Mesothelial cell of epicardium (in vitro differentiated cells): ENCODE data around the gene MYADML2. TPM values are rescaled to one million over a fixed set of nuclear protein-coding genes. Genes with fewer than 3 reads are reported as not detected.

Experiments
- DNase-seq, 2 experiments: peaks; one replicate each; pipeline ENCODE4 v3.0.0; 2021; ENCODE audit warnings: low spot score in 2 of 2; ENCODE audit not compliant: unreplicated experiment in 2 of 2
- H3K27ac Mint-ChIP-seq: 2 replicates; pipeline ENCODE4 v1.8.0; 2021; ENCODE audit warnings: mixed read lengths
- H3K27me3 Mint-ChIP-seq: 2 replicates; pipeline ENCODE4 v1.8.0; 2021; ENCODE audit warnings: low read depth, mixed read lengths
- H3K36me3 Mint-ChIP-seq: 2 replicates; pipeline ENCODE4 v1.8.0; 2021; ENCODE audit warnings: mixed read lengths
- H3K4me1 Mint-ChIP-seq: 2 replicates; pipeline ENCODE4 v1.8.0; 2021; ENCODE audit warnings: mixed read lengths
- H3K4me3 Mint-ChIP-seq: 2 replicates; pipeline ENCODE4 v1.8.0; 2021; ENCODE audit warnings: mild to moderate bottlenecking, moderate library complexity, mixed read lengths
- H3K9me3 Mint-ChIP-seq: 2 replicates; pipeline ENCODE4 v1.8.0; 2021; ENCODE audit warnings: mixed read lengths
- total RNA-seq: library from RNA; stranded (reverse); gene quantifications from 3 replicates; pipeline ENCODE4 v1.2.1, GENCODE V29; 2021
- TF ChIP-seq, protein P1 (sequence below): fragments of 200-600 bp; sonication (generic); IDR thresholded peaks from one replicate; pipeline ENCODE4 v1.5.0; 2021; ENCODE audit warnings: antibody characterized with exemption; ENCODE audit not compliant: unreplicated experiment

Gene MYADML2
- total RNA-seq, 1 donor from 2014 or later = not detected

DNA sequence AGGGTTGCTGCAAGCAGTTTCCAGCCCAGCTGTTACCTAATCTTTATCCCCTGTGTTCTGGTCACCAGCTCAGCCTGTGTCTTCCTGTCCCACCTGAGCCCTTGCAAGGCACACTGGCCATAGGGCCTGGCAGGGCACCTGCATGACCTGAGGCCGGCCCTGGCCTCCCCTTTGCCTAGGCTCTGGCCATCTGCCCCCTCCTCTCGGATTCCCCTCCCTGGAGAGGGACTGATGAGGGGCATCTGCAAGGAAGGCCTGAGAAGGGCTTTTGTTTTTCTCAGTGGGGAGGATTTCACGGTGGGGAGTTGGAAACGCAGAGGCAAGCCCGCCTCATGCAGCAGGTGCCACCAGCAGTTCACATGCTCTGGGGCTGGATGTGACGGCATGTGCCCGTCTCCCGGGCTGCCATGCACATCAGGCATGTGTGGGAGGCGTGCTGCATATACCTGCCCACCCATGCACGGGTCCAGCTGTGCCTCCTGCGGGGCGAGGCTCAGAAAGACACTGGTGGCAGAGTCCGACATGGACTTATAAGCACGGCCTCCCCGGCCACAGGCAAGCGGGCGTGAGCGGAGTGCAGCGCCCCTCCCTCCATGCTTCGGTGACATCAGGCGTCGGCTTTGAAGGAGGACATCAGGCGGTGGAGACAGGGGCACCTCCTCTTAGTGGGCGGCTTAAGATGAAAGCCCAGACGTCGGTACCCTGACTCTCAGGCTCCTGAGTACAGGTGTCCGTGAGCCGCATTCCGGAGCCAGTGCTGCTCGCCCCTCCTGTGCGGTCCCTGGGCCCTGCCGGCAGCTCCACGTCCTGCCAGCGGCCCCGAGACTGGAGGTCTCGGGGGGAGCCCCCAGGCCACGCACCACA lies 46.9 kb upstream of the MYADML2 start:
- no peaks in the 10 kb centered on the region for H3K9me3 Mint-ChIP-seq
- peaks cover 17% of the 10 kb centered on the region for H3K36me3 Mint-ChIP-seq
- TF ChIP-seq, protein P1, sequence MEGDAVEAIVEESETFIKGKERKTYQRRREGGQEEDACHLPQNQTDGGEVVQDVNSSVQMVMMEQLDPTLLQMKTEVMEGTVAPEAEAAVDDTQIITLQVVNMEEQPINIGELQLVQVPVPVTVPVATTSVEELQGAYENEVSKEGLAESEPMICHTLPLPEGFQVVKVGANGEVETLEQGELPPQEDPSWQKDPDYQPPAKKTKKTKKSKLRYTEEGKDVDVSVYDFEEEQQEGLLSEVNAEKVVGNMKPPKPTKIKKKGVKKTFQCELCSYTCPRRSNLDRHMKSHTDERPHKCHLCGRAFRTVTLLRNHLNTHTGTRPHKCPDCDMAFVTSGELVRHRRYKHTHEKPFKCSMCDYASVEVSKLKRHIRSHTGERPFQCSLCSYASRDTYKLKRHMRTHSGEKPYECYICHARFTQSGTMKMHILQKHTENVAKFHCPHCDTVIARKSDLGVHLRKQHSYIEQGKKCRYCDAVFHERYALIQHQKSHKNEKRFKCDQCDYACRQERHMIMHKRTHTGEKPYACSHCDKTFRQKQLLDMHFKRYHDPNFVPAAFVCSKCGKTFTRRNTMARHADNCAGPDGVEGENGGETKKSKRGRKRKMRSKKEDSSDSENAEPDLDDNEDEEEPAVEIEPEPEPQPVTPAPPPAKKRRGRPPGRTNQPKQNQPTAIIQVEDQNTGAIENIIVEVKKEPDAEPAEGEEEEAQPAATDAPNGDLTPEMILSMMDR = no peak
- H3K27ac Mint-ChIP-seq = peak overlapping the region; percentile 34
- peaks cover 18% of the 10 kb centered on the region for H3K4me1 Mint-ChIP-seq
- H3K27me3 Mint-ChIP-seq = no peaks in the 10 kb centered on the region
- H3K4me3 Mint-ChIP-seq = no peak overlapping the region
- peak in 1 of 2 experiments; percentile 18 for DNase-seq

- peak in 1 of 2 experiments; percentile 20 for DNase-seq
- H3K4me1 Mint-ChIP-seq = peaks cover 15% of the 10 kb centered on the region
- no peak overlapping the region for H3K4me3 Mint-ChIP-seq
- peak overlapping the region; percentile 50 for H3K27ac Mint-ChIP-seq
- H3K27me3 Mint-ChIP-seq = no peaks in the 10 kb centered on the region
- peaks cover 17% of the 10 kb centered on the region for H3K36me3 Mint-ChIP-seq
- no peaks in the 10 kb centered on the region for H3K9me3 Mint-ChIP-seq
- TF ChIP-seq, protein P1 = no peak
Observed at GRCh38 chr17:81992306-81993102, 45.5 kb upstream of the MYADML2 start.

GRCh38 chr17:81991684-81992305 lies 44.8 kb upstream of the MYADML2 start:
- DNase-seq = peak in 1 of 2 experiments; percentile 23
- H3K4me3 Mint-ChIP-seq = peak overlapping the region; percentile 24
- TF ChIP-seq, protein P1 = no peak
- H3K27me3 Mint-ChIP-seq = no peaks in the 10 kb centered on the region
- H3K4me1 Mint-ChIP-seq = peaks cover 15% of the 10 kb centered on the region
- peaks cover 16% of the 10 kb centered on the region for H3K36me3 Mint-ChIP-seq
- no peaks in the 10 kb centered on the region for H3K9me3 Mint-ChIP-seq
- H3K27ac Mint-ChIP-seq = peak overlapping the region; percentile 59

DNA sequence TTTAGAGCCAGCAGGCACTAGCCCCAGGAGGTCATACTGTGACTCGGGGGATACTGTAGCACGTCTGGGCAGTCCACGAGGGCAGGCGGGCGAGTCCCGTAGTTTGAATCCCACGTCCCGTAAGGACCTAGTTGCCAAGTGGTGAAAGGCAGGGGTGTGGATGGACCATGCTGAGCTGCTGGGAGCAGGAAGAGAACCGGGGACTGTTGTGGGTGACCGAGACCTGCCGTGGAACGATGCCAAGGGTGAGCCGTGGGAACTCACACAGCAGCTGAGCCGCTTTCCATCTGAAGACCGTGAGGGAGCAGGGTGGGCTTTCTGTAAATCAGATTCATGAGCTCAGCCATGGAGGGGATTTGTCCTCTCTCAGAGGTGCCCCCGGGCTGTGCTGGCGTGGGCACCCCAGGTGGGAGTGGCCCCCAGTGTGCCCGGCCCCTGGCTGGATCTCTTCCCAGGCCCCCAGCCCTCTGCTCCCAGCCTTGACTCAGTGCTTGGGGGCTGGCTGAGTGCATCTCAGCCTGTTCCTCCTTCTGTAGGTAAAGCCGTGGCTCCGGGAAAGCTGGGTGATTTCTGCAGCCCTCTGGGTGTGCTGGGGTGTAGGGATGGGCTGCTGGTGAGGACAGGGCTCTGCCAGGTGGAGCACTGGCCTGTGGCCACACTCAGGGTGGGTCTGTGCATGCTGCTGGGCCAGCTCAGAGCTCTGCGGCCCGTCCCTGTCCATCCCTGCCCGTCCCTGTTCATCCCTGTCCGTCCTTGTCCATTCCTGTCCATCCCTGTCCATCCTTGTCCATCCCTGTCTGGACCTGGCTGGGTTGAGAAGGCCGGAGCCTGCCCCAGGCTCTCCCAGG lies 44.0 kb upstream of the MYADML2 start:
- Mint-ChIP-seq H3K27ac (peak overlapping the region; percentile 59), H3K36me3 (peaks cover 18% of the 10 kb centered on the region), H3K27me3 (no peaks in the 10 kb centered on the region), H3K9me3 (no peaks in the 10 kb centered on the region), H3K4me3 (peak overlapping the region; percentile 24), H3K4me1 (peaks cover 15% of the 10 kb centered on the region)
- no peak for DNase-seq
- TF ChIP-seq, protein P1 = no peak
